Loucy (cell line): ENCODE measurements around the gene FAT1.
A peak's percentile ranks its signal among the peaks of the same experiment; 100 is the strongest.

ENCODE experiments used
- H2AFZ ChIP-seq: fragments of 200-600 bp; sonication (generic); 2 replicates; pipeline ENCODE4 v1.6.0; 2016; ENCODE audit warnings: antibody characterized with exemption, mild to moderate bottlenecking, low read length, moderate library complexity
- H3F3A ChIP-seq: fragments of 200-600 bp; 2 replicates; pipeline ENCODE4 v1.6.0; 2016; ENCODE audit warnings: antibody characterized with exemption, low read depth, mild to moderate bottlenecking
- H3K27me3 ChIP-seq: fragments of 200-600 bp; sonication (generic); 2 replicates; pipeline ENCODE4 v1.6.1; 2014; ENCODE audit warnings: low read length, mild to moderate bottlenecking; ENCODE audit not compliant: insufficient read depth, poor library complexity, severe bottlenecking
- H3K36me3 ChIP-seq: fragments of 200-600 bp; sonication (generic); 2 replicates; pipeline ENCODE4 v1.6.1; 2016; ENCODE audit warnings: low read length; ENCODE audit not compliant: insufficient read depth
- H3K4me1 ChIP-seq: fragments of 200-600 bp; sonication (generic); 2 replicates; pipeline ENCODE4 v1.5.1; 2014; ENCODE audit warnings: low read length, mild to moderate bottlenecking; ENCODE audit not compliant: insufficient read depth, poor library complexity, severe bottlenecking
- H3K4me2 ChIP-seq: fragments of 200-600 bp; sonication (generic); 2 replicates; pipeline ENCODE4 v1.6.0; 2014; ENCODE audit warnings: antibody characterized with exemption, low read length, low read depth, mild to moderate bottlenecking; ENCODE audit not compliant: poor library complexity, severe bottlenecking
- H3K4me3 ChIP-seq: fragments of 200-600 bp; sonication (generic); 2 replicates; pipeline ENCODE4 v1.5.1; 2014; ENCODE audit warnings: low read length, mild to moderate bottlenecking, mixed read lengths; ENCODE audit not compliant: poor library complexity, severe bottlenecking
- H3K79me2 ChIP-seq: fragments of 200-600 bp; sonication (generic); 2 replicates; pipeline ENCODE4 v1.6.1; 2014; ENCODE audit warnings: low read length; ENCODE audit not compliant: insufficient read depth
- H3K9ac ChIP-seq: fragments of 200-600 bp; sonication (generic); 2 replicates; pipeline ENCODE4 v1.6.0; 2014; ENCODE audit warnings: mild to moderate bottlenecking, low read depth, low read length, moderate library complexity; ENCODE audit not compliant: poor library complexity, severe bottlenecking
- H3K9me2 ChIP-seq: fragments of 200-600 bp; sonication (generic); replicated peaks from 2 replicates; pipeline ENCODE4 v1.6.1; 2016; ENCODE audit warnings: low read depth, low read length, mixed read lengths
- H3K9me3 ChIP-seq: fragments of 200-600 bp; sonication (generic); 2 replicates; pipeline ENCODE4 v1.6.1; 2014; ENCODE audit warnings: mild to moderate bottlenecking, antibody characterized with exemption, low read length, low read depth; ENCODE audit not compliant: insufficient read depth
- H4K20me1 ChIP-seq: fragments of 200-600 bp; sonication (generic); 2 replicates; pipeline ENCODE4 v1.6.0; 2014; ENCODE audit warnings: antibody characterized with exemption, low read length, mild to moderate bottlenecking; ENCODE audit not compliant: insufficient read depth, poor library complexity, severe bottlenecking
- CTCF ChIP-seq: fragments of 200-600 bp; sonication (generic); conservative IDR thresholded peaks from 2 replicates; pipeline ENCODE4 v1.5.1; 2014; ENCODE audit warnings: mild to moderate bottlenecking, antibody characterized with exemption, low read length
- EZH2phosphoT487 ChIP-seq: fragments of 200-600 bp; IDR thresholded peaks from 2 replicates; pipeline ENCODE4 v1.6.1; 2018; ENCODE audit warnings: antibody characterized with exemption, mild to moderate bottlenecking, moderate library complexity, borderline replicate concordance

Gene FAT1

GRCh38 chr4:186755550-186756519, 32.2 kb upstream of the FAT1 start:
- H2AFZ ChIP-seq: peak overlapping the region; percentile 61
- H3K79me2 ChIP-seq: no peaks in the 10 kb centered on the region
- H3K9me2 ChIP-seq: no peaks in the 10 kb centered on the region
- no peaks in the 10 kb centered on the region for H3K27me3 ChIP-seq
- no peak overlapping the region for H3K9ac ChIP-seq
- H4K20me1 ChIP-seq: no peaks in the 10 kb centered on the region
- H3F3A ChIP-seq: no peaks in the 10 kb centered on the region
- no peaks in the 10 kb centered on the region for H3K9me3 ChIP-seq
- no peak overlapping the region for H3K4me2 ChIP-seq
- TF ChIP-seq CTCF (no peak), EZH2phosphoT487 (no peak)
- H3K36me3 ChIP-seq: no peaks in the 10 kb centered on the region
- H3K4me3 ChIP-seq: no peak overlapping the region
- peaks cover 6% of the 10 kb centered on the region for H3K4me1 ChIP-seq

DNA sequence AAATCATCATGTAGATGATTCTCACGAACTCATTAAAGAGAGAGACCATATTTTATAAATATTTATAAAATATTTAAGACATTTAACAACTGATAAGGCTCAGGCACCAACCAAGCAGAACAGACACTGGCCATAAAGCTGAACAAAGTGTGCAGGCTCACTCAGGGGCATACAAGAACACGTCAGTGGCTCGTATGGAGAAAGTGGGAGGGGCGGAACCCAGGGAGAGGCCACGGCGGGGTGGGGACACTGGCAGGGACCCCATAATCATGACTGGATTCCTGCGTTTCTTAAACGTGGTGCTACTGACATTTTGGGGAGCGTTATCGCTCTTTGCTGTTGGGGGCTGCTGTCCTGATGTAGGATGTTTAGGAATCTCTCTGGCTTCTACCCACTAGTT, 31.3 kb upstream of the FAT1 start:
- Histone ChIP-seq H2AFZ (no peak overlapping the region), H4K20me1 (no peaks in the 10 kb centered on the region), H3K36me3 (no peaks in the 10 kb centered on the region), H3K9ac (no peak overlapping the region), H3K4me2 (no peak overlapping the region), H3K4me1 (peaks cover 6% of the 10 kb centered on the region), H3K4me3 (no peak overlapping the region), H3K79me2 (no peaks in the 10 kb centered on the region), H3K9me3 (no peaks in the 10 kb centered on the region), H3F3A (no peaks in the 10 kb centered on the region), H3K27me3 (no peaks in the 10 kb centered on the region), H3K9me2 (no peaks in the 10 kb centered on the region)
- TF ChIP-seq EZH2phosphoT487 (no peak), CTCF (no peak)

DNA sequence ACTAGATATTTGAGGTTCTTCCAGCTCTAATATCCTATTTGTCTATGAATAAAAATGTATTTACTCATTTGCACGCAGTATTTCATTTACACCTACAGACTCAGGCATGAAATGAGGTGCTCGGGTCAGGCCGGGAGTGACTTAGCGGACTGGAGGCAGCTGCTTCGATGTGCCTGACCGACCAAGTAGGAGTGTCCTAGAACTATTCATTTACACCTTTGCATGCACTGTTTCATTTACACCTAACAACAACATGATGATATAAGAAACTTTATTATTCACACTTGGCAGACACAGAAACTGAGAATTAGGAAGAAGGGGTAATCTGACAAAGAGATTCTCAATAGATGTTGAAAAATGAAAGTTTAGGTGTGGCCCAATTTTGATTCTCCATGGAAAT, 28.7 kb upstream of the FAT1 start:
- no peaks in the 10 kb centered on the region for H3K36me3 ChIP-seq
- H3K9me2 ChIP-seq: no peaks in the 10 kb centered on the region
- H4K20me1 ChIP-seq: no peaks in the 10 kb centered on the region
- no peaks in the 10 kb centered on the region for H3K27me3 ChIP-seq
- no peaks in the 10 kb centered on the region; the same call in 1 of the 2 replicates for H3K9me3 ChIP-seq
- H3K9ac ChIP-seq: no peak overlapping the region
- H2AFZ ChIP-seq: no peak overlapping the region
- H3K4me1 ChIP-seq: peaks cover 6% of the 10 kb centered on the region
- no peaks in the 10 kb centered on the region for H3F3A ChIP-seq
- H3K79me2 ChIP-seq: no peaks in the 10 kb centered on the region
- H3K4me3 ChIP-seq: no peak overlapping the region
- no peak overlapping the region for H3K4me2 ChIP-seq
- no peak for TF ChIP-seq CTCF
- TF ChIP-seq EZH2phosphoT487: no peak
